GM18909 (cell line): Measurements from ENCODE around the gene FAM149A.

ENCODE experiments used
- ATAC-seq: cut with Tn5 transposase; IDR thresholded peaks from one replicate; pipeline ENCODE4 v1.9.1; 2021; ENCODE audit warnings: mild to moderate bottlenecking; ENCODE audit not compliant: unreplicated experiment, poor library complexity

The FAM149A gene

GRCh38 chr4:186150926-186151325 lies 46.4 kb downstream of the FAM149A start:
- ATAC-seq, result no peak

- no peak for ATAC-seq
Measured at GRCh38 chr4:186151499-186151898, 47.0 kb downstream of the FAM149A start.

DNA sequence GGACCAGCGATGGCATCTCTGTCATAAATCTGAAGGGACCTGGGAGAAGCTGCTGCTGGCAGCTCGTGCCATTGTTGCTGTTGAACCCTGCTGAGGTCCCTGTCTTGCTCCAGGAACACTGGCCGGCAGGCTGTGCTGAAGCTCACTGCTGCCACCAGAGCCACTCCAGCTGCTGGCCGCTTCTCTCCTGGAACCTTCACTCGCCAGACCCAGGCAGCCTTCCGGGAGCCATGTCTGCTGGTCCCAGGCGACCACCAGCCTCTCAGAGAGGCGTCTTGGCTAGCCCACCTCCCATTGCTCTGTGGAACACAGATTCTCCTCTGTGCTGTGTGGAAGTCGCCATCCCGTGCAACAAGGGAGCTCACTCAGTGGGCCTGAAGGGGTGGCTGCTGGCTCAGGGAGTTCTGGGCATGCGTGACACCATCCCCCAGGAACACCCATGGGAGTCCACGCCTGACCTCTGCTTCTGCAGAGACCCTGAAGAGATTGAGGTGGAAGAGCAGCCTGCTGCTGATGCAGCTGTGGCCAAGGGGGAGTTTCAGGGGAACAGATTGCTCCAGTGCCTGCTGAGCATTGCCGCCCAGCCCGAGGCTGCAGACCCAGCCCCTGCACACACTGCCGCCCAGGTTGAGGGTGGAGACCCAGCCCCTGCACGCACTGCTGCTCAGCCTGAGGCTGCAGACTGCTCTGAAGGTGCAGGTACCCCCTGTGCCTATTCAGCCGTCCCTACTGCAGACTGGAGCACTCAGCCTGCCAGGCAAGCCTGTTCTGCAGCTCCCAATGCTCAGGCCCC lies 53.7 kb downstream of the FAM149A start:
- no peak for ATAC-seq

DNA sequence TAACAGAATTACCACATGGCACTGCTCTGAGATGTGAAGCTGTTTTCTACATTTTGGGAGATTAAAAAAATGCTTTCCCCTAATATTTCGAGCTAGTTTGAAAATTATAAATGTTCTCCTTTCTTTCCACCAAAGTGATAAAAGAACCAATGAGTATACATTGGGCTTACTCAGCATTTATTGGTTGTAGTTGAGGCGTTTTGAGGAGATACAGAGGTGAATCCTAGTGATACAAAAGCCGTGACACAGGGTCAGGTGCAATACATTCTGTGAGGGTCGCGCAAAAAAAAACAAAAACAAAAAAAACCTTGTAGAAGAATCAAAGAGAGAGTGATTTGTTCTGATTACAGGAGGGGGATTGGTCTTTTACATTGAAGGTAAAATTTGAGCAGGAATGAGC lies 54.5 kb downstream of the FAM149A start:
- no peak for ATAC-seq

GRCh38 chr4:186159613-186160012 lies 55.1 kb downstream of the FAM149A start:
- ATAC-seq, result no peak

- peak; percentile 97 for ATAC-seq
Measured at GRCh38 chr4:186161138-186161537, 56.6 kb downstream of the FAM149A start.

DNA sequence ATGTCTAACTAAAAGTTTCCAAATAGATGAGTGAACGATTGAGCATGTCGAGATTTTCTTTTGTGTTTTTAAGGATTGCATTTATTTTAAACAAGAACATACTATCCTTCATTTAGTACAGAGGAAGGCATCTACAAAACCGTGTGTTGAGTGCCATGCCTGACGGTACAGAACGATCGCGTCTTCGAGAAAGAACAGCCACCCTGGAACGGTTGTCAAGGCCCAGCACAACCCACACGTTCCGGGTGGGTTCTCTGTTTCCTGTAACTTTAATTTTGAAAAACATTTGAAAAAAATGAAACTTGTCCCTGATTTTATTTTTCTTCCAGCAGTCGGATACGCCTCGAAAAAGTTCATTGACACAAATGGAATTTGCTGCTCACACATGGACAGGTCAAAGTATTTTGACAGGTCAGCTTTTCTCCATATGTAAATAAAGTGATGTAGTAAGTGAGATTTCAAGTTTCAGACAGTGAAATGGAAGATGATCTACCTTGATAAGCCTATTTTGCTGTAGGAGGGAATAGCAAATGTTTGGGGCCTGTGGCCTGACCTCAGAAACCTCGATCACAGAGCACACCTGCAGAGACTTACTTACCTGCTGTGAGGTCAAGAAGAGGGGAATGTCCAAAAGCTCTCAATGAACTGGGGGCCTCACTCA lies 62.5 kb downstream of the FAM149A start:
- no peak for ATAC-seq

GRCh38 chr4:186167605-186168004 lies 63.1 kb downstream of the FAM149A start:
- ATAC-seq, result no peak

DNA sequence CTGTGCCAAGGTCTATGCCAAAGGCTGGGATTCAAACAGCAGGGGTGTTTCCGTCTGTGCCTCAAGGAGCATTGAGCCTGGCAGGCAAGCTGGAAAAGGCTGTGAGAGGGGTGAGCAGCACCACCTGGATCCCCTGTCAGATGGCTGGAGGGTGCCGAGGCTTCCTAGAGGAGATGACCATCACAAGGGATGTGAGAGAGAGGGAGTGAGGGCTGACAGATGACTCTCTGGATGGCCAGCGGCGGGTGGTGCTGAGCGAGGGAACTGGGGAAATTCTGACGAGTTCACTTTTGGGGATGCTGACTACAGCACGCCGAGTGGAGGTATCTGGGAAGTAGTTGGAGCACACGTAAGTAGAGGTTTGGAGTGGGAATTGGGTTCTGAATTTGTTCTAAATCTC lies 64.2 kb downstream of the FAM149A start:
- ATAC-seq, result no peak

GRCh38 chr4:186169333-186169944 lies 64.9 kb downstream of the FAM149A start:
- ATAC-seq, result no peak

GRCh38 chr4:186169945-186170802 lies 65.7 kb downstream of the FAM149A start:
- no peak for ATAC-seq

DNA sequence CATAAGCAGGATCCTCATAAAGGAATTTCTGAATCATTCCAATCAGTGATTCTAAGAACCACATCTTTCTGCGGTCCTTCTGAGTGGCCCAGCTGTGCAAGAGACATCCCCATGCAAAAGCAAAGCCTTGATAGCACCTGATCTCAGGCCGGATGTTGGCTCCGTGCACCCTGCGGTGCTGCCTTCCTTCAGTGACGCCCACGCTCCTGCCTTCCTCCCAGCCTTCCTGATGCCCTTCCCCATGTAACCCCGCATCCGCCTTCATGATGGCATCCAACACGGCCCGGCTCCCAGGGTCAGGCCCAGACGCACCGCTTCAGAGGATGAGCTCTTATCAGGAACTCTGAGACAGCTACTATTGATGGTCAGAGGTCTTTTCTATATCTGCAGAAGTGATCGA lies 66.5 kb downstream of the FAM149A start:
- no peak for ATAC-seq

- no peak for ATAC-seq
Measured at GRCh38 chr4:186172546-186172945, 68.0 kb downstream of the FAM149A start.

DNA sequence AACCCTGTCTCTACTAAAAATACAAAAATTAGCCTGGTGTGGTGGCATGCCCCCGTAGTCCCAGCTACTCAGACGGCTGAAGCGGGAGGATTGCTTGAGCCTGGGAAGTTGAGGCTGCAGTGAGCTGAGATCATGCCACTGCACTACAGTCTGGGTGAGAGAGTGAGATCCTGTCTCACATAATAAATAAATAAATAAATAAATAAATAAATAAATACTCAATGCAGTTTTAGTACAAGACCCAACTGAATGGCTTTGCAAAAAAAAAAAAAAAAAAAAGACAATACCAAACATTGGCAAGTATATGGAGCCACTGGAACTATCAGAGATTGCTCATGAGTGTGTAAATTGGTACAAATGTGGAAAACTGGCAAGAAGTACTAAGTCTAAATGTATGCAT lies 83.6 kb downstream of the FAM149A start:
- ATAC-seq, result no peak

DNA sequence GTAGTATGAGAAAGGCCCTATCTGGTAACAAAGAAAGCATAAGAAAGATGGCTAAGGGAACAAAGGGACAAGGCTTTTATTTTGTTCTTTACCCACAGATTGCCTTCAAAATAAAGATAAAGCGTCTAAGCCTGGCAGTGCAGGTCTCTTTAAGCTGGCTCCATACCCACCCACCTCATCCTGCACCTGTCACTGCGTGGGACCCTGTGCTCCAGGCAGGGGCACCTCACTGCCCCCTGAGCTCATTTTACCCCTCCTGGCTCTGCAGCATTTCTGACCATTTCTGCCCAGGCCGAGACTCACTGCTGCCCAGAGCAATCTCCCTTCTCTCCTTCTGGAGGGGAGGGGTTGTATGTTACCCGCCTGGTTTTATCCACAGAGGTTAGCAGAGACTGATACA lies 85.2 kb downstream of the FAM149A start:
- ATAC-seq, result no peak

DNA sequence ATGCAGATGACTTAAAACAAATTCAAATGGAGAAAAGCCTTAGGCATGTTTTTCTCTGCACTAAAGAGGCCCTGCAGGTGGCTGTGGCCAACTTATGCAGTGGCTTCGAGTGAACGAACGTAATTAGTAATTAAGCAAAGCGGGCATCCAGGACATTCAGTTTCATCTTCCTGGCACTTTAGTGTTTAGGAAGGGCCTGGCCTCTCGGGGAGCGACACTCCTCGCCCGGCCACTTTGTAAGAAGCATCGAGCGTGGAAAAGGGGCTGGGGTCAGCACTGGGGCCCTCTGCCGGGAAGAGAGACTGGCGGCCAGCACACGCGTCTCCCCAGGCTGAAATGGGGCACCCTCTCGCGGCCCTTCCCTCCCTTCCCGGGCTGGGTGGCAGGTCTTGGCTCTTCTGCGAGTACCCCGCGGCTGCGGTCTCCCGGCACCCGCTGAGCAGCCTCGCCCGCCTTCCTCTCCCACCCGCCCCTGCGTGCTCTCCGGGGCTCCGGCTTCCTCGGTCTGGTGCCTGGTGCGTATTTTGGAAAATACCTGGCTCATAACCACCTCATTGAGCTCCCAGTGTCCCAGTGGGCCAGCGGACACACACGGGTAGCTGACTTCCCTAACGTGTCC lies 86.2 kb downstream of the FAM149A start:
- ATAC-seq, result peak; percentile 40

DNA sequence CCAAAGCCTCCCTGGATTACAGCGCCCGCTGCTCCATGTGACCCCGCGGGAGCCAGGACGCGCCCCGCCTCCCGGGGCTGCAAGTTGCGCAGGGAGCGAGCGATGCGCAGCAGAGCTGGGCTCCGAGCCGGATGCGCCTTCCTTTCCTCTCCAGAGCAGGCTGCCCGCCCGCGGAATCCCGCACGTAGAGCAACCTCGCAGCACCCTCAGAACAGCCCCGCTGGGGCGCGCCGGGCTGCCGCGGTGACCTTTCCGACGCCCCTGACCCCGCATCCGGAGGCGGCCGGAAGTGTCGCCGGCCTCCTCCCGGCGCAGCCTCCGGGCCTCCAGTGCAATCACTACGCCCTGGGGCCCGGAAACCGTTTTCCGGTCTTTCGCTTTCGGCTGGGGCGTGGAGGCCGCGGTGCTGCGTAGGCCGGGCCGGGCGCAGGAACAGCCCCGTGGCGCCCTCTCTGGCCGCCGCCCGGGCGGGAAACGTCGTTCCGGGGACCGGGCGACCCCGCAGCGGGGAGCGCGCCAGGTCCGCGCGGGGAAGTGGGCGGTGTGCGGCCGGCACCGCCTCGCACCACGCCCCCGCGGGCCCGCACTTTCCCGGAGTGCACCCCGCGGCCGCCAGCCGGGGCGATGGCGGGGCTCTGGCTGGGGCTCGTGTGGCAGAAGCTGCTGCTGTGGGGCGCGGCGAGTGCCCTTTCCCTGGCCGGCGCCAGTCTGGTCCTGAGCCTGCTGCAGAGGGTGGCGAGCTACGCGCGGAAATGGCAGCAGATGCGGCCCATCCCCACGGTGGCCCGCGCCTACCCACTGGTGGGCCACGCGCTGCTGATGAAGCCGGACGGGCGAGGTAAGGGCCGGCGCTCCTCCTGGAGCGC lies 86.9 kb downstream of the FAM149A start, which contains the start of gene CYP4V2:
Gene CYP4V2, plus strand, starts transcription at position 368 of the 866 bp plus-strand sequence. Its CDS starts 257 bp downstream, at position 625.
- peak; percentile 87 for ATAC-seq

DNA sequence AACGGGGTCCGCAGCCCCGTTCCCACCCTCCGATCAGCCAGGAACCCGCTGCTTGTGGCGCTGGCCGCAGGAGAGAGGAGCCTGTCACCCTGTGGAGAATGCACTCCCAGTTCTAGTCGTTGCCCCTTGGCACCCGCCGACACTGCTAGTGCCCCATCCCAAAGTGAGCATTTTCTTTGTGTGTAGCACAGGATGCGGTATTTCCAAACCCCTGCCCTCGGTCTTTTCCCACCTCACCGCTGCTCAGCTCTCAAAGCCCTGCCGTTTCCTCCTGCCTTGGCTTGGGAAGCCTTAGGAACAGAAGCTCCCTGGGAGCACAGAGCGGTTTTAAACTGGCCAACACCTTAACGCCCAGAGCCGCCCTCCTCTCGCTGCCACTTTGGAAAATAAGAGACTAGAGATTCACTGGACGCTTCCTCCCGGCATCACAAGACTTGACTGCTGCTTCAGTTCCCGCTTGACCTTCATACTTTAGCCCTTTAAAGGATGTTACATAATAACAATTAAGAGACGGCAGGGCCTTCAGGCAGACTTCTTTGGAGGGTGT lies 87.6 kb downstream of the FAM149A start:
- peak; percentile 1 for ATAC-seq

DNA sequence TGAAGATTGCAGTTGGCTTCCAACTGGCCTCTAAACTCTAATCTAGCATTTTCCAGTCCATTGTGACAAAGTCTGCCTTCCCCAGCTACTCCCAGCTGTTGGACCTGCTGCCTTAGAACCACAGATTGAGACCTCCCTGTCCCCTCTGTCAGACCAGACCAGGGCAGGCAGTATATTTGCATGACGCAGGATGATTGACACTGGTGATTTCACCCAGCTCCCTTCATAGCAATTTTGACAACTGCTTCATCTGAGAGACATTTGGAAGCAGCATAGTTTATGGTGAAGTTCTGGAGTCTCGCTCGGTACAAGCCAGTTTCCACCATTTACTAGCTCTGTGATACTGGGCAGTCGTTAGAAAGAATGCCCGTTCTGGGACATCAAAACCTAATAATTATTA lies 89.3 kb downstream of the FAM149A start:
- no peak for ATAC-seq
